ENCODE results near the gene IL31RA.

DNA sequence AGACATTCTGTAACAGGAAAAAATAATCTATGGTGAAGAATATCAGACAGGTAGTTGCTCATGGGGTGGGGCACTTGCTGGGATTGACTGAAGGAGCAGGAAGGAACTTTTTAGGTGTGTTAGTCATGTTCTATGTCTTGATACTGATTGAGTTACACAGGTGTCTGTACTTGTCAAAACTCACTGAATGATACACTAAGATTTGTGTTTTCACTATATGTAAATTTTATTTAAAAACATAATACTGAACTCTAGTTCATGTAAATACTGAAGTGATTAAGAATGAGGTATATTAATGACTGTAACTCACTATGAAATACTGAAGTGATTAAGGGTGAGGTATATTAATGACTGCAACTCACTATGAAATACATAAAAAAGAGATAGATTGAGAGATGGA, 115.1 kb downstream of the IL31RA start:
- TF ChIP-seq, protein P1, sequence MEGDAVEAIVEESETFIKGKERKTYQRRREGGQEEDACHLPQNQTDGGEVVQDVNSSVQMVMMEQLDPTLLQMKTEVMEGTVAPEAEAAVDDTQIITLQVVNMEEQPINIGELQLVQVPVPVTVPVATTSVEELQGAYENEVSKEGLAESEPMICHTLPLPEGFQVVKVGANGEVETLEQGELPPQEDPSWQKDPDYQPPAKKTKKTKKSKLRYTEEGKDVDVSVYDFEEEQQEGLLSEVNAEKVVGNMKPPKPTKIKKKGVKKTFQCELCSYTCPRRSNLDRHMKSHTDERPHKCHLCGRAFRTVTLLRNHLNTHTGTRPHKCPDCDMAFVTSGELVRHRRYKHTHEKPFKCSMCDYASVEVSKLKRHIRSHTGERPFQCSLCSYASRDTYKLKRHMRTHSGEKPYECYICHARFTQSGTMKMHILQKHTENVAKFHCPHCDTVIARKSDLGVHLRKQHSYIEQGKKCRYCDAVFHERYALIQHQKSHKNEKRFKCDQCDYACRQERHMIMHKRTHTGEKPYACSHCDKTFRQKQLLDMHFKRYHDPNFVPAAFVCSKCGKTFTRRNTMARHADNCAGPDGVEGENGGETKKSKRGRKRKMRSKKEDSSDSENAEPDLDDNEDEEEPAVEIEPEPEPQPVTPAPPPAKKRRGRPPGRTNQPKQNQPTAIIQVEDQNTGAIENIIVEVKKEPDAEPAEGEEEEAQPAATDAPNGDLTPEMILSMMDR (conservative IDR thresholded peaks at IDR 0.05; ENCODE audit: low read length), result no peak
- TF ChIP-seq EZH2phosphoT487 (IDR thresholded peaks at IDR 0.05; ENCODE audit: borderline replicate concordance, low read depth, low read length), result no peak

Measured in OCI-LY7 (cell line).